Superior temporal gyrus (tissue), 1 donor: ENCODE data around the gene RBM3.

Experiments used
- DNase-seq: peaks from one replicate; pipeline ENCODE4 v3.0.0-alpha.2; 2016; ENCODE audit errors: extremely low spot score

Gene RBM3

GRCh38 chrX:48617542-48618340 is 43.5 kb downstream of the RBM3 start:
- no peak for DNase-seq

- no peak for DNase-seq
Measured at GRCh38 chrX:48626401-48627298, 52.4 kb downstream of the RBM3 start.
